Parathyroid adenoma (tissue), 2 donors: ENCODE data around the gene TOPAZ1.

Experiments used
- H2AFZ ChIP-seq: fragments of 300-600 bp; sonication (generic); one replicate; pipeline ENCODE4 v1.7.0; 2017; ENCODE audit warnings: antibody characterized with exemption, mild to moderate bottlenecking
- H3K27ac ChIP-seq: fragments of 300-600 bp; sonication (generic); one replicate; pipeline ENCODE4 v1.7.0; 2017
- H3K27me3 ChIP-seq: fragments of 300-600 bp; sonication (generic); one replicate; pipeline ENCODE4 v1.7.0; 2017; ENCODE audit warnings: low read length; ENCODE audit not compliant: control insufficient read depth, insufficient read depth
- H3K36me3 ChIP-seq: fragments of 300-600 bp; sonication (generic); one replicate; pipeline ENCODE4 v1.7.0; 2017; ENCODE audit warnings: low read length; ENCODE audit not compliant: control insufficient read depth, insufficient read depth
- H3K4me1 ChIP-seq: fragments of 300-600 bp; sonication (generic); one replicate; pipeline ENCODE4 v1.7.0; 2017; ENCODE audit warnings: control low read depth
- H3K4me2 ChIP-seq: fragments of 300-600 bp; sonication (generic); one replicate; pipeline ENCODE4 v1.7.0; 2017; ENCODE audit warnings: low read length
- H3K4me3 ChIP-seq: fragments of 300-600 bp; sonication (generic); one replicate; pipeline ENCODE4 v1.7.0; 2017; ENCODE audit warnings: low read depth, low read length
- H3K79me2 ChIP-seq: fragments of 300-600 bp; sonication (generic); one replicate; pipeline ENCODE4 v1.7.0; 2017; ENCODE audit warnings: control low read depth
- H3K9ac ChIP-seq: fragments of 300-600 bp; sonication (generic); one replicate; pipeline ENCODE4 v1.7.0; 2017; ENCODE audit warnings: mild to moderate bottlenecking
- H3K9me3 ChIP-seq: fragments of 300-600 bp; sonication (generic); one replicate; pipeline ENCODE4 v1.7.0; 2017; ENCODE audit warnings: low read length; ENCODE audit not compliant: control insufficient read depth
- CTCF ChIP-seq: fragments of 300-600 bp; sonication (generic); IDR thresholded peaks from one replicate; pipeline ENCODE4 v1.7.0; 2017; ENCODE audit warnings: antibody characterized with exemption, mild to moderate bottlenecking
- donor health status: primary hyperparathyroidism.

TOPAZ1 gene

GRCh38 chr3:44234648-44235268, 6.9 kb upstream of the TOPAZ1 start:
- H3K36me3 ChIP-seq: no peaks in the 10 kb centered on the region
- H3K79me2 ChIP-seq: no peaks in the 10 kb centered on the region
- H2AFZ ChIP-seq: no peak overlapping the region
- H3K27ac ChIP-seq: no peak overlapping the region
- no peak overlapping the region for H3K4me3 ChIP-seq
- H3K9ac ChIP-seq: no peak overlapping the region
- H3K27me3 ChIP-seq: no peaks in the 10 kb centered on the region
- no peaks in the 10 kb centered on the region for H3K4me1 ChIP-seq
- no peak overlapping the region for H3K4me2 ChIP-seq
- TF ChIP-seq CTCF: no peak
- no peaks in the 10 kb centered on the region for H3K9me3 ChIP-seq

- peak overlapping the region; percentile 17 for H3K4me3 ChIP-seq
Observed at GRCh38 chr3:44235604-44236484, 5.8 kb upstream of the TOPAZ1 start.

GRCh38 chr3:44236485-44236908, 5.2 kb upstream of the TOPAZ1 start:
- Histone ChIP-seq H3K27me3 (no peaks in the 10 kb centered on the region), H3K4me2 (peak overlapping the region; percentile 18), H3K4me1 (no peaks in the 10 kb centered on the region), H3K36me3 (no peaks in the 10 kb centered on the region), H3K4me3 (no peak overlapping the region), H2AFZ (peak overlapping the region; percentile 63), H3K9me3 (no peaks in the 10 kb centered on the region), H3K79me2 (no peaks in the 10 kb centered on the region), H3K27ac (no peak overlapping the region), H3K9ac (no peak overlapping the region)
- no peak for TF ChIP-seq CTCF

More at GRCh38 chr3:44235604-44236484, 5.8 kb upstream of the TOPAZ1 start:
- H3K36me3 ChIP-seq: no peaks in the 10 kb centered on the region
- no peaks in the 10 kb centered on the region for H3K9me3 ChIP-seq
- no peak overlapping the region for H3K27ac ChIP-seq
- H3K27me3 ChIP-seq: no peaks in the 10 kb centered on the region
- no peaks in the 10 kb centered on the region for H3K79me2 ChIP-seq
- no peaks in the 10 kb centered on the region for H3K4me1 ChIP-seq
- no peak overlapping the region for H3K9ac ChIP-seq
- H3K4me2 ChIP-seq: peak overlapping the region; percentile 18
- TF ChIP-seq CTCF: peak; percentile 74
- peak overlapping the region; percentile 63 for H2AFZ ChIP-seq

- H3K9me3 ChIP-seq: no peaks in the 10 kb centered on the region
- no peak overlapping the region for H3K4me2 ChIP-seq
- no peak for TF ChIP-seq CTCF
- no peak overlapping the region for H3K4me3 ChIP-seq
- no peak overlapping the region for H3K9ac ChIP-seq
- H3K4me1 ChIP-seq: no peaks in the 10 kb centered on the region
- H3K27me3 ChIP-seq: no peaks in the 10 kb centered on the region
- H2AFZ ChIP-seq: no peak overlapping the region
- no peaks in the 10 kb centered on the region for H3K79me2 ChIP-seq
- H3K27ac ChIP-seq: no peak overlapping the region
- no peaks in the 10 kb centered on the region for H3K36me3 ChIP-seq
Observed at GRCh38 chr3:44237161-44237560, 4.5 kb upstream of the TOPAZ1 start.
